Astrocyte of the cerebellum (primary cell): ENCODE measurements around the gene TOM1L1.

Experiments
- DNase-seq: peaks from one replicate; pipeline ENCODE4 v3.0.0-alpha.2; 2011; ENCODE audit warnings: low read depth
- H3K4me3 ChIP-seq: 2 replicates; pipeline ENCODE4 v1.5.1; 2011; ENCODE audit warnings: mild to moderate bottlenecking, low read depth, low read length, moderate library complexity
- CTCF ChIP-seq: IDR thresholded peaks from 2 replicates; pipeline ENCODE4 v1.5.1; 2012; ENCODE audit warnings: low read length, low read depth, moderate library complexity, mild to moderate bottlenecking; ENCODE audit errors: missing control alignments
- in situ Hi-C: cut with HindIII; loops from 2 replicates; pipeline ENCODE4 v1.10.0; 2017; ENCODE audit warnings: low sequenced_read_pairs

Gene TOM1L1

DNA sequence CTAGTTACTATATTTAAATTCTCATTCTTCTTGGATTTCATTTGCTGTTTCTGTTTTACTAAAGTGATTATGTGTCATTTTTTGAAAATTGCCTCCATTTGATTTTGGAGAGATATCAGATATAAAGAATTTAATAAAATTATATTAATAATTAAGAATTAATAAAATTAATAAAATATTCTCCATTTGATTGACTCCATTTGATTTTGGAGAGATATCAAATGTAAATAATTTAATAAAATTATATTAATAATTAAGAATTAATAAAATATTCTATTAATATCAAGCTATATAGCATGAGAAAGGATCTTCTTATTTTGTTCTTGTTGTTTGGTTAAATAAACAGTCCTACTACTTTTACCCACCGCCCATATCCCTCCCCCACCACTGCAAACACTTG lies 90.9 kb downstream of the TOM1L1 start:
- H3K4me3 ChIP-seq = no peak overlapping the region
- no peak for TF ChIP-seq CTCF
- in situ Hi-C loops = no loop called here
- DNase-seq = no peak

GRCh38 chr17:54992797-54993639 lies 92.4 kb downstream of the TOM1L1 start:
- no peak overlapping the region for H3K4me3 ChIP-seq
- peak; percentile 46 for TF ChIP-seq CTCF
- in situ Hi-C loops = no loop called here
- peak; percentile 35 for DNase-seq

GRCh38 chr17:54996441-54996840 lies 95.8 kb downstream of the TOM1L1 start:
- no peak for TF ChIP-seq CTCF
- H3K4me3 ChIP-seq = no peak overlapping the region
- no peak for DNase-seq
- in situ Hi-C loops = loop anchor here (5.0 kb wide), 1 partner anchor 291 kb away; no protein-coding TSS in a partner anchor

DNA sequence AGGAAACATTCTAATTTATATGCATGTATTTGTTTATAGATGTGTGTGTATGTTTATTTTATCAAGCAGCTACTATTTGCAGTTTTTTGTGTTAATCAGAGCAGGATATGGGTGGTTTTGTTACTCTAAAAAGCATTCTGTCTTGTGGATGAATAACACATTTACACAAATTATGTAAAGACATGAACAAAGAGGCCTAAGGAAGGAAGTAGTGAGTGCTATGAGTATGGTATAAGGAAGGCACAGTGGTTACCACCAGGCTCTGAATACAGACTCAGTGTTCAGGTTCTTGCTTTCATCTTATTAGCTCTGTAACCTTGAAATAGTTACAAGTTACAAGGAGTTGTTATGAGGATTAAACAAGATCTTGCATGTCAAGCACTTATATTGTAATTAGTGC lies 101.8 kb downstream of the TOM1L1 start:
- no peak overlapping the region for H3K4me3 ChIP-seq
- no peak for TF ChIP-seq CTCF
- in situ Hi-C loops = no loop called here
- no peak for DNase-seq

DNA sequence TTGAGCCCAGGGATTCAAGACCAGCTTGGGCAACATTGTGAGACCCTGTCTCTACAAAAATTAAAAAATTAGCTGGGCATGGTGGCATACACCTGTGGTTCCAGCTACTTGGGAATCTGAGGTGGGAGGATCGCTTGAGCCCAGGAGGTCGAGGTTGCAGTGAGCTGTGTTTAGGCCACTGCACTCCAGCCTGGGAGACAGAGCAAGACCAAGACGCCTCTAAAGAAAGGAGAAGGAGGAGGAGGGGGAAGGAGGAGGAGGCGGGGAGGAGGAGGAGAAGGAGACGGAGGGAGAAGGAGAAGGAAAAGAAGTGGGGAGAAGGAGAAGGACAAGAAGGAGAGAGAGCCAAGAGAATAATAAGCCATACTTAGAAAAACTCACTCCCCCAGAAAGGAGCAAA lies 103.8 kb downstream of the TOM1L1 start:
- in situ Hi-C loops = no loop called here
- TF ChIP-seq CTCF = no peak
- H3K4me3 ChIP-seq = no peak overlapping the region
- DNase-seq = no peak

- TF ChIP-seq CTCF = peak; percentile 51
- in situ Hi-C loops = no loop called here
- DNase-seq = no peak
- no peak overlapping the region for H3K4me3 ChIP-seq
Observed at GRCh38 chr17:55005520-55005919, 104.9 kb downstream of the TOM1L1 start.
